Mesenchymal stem cell (in vitro differentiated cells and primary cell): ENCODE measurements around the gene ASB7.

Source experiments
- DNase-seq: peaks from one replicate; pipeline ENCODE4 v3.0.0-alpha.2; 2013
- H2AFZ ChIP-seq: one replicate; pipeline ENCODE4 v1.6.1; 2013; ENCODE audit warnings: low read depth, mild to moderate bottlenecking, control low read depth, inconsistent platforms, low read length, moderate library complexity
- H2AK5ac ChIP-seq: 2 replicates; pipeline ENCODE4 v1.6.1; 2013; ENCODE audit warnings: low read length, moderate library complexity, mild to moderate bottlenecking, inconsistent platforms; ENCODE audit not compliant: severe bottlenecking
- H2BK120ac ChIP-seq: one replicate; pipeline ENCODE4 v1.6.1; 2013; ENCODE audit warnings: low read depth, mild to moderate bottlenecking, inconsistent platforms, low read length, moderate library complexity
- H2BK12ac ChIP-seq, 2 experiments: one replicate each; pipeline ENCODE4 v1.6.1; 2013; ENCODE audit warnings: inconsistent platforms in 2 of 2, low read length in 2 of 2, mild to moderate bottlenecking in 2 of 2, moderate library complexity in 2 of 2, control low read depth in 1 of 2
- H2BK15ac ChIP-seq: one replicate; pipeline ENCODE4 v1.6.1; 2013; ENCODE audit warnings: mild to moderate bottlenecking, low read depth, inconsistent platforms; ENCODE audit not compliant: poor library complexity, severe bottlenecking
- H2BK5ac ChIP-seq: 2 replicates; pipeline ENCODE4 v1.6.1; 2013; ENCODE audit warnings: low read depth, mild to moderate bottlenecking, low read length, control low read depth, inconsistent platforms; ENCODE audit not compliant: poor library complexity, severe bottlenecking
- H3K14ac ChIP-seq, 2 experiments: one replicate each; pipeline ENCODE4 v1.6.1; 2013; ENCODE audit warnings: inconsistent platforms in 2 of 2, low read length in 2 of 2, control low read depth in 1 of 2, mild to moderate bottlenecking in 1 of 2, moderate library complexity in 1 of 2
- H3K18ac ChIP-seq, 2 experiments: one replicate each; pipeline ENCODE4 v1.6.1; 2013; ENCODE audit warnings: inconsistent platforms in 2 of 2, low read length in 2 of 2, control low read depth in 1 of 2, low read depth in 1 of 2, mild to moderate bottlenecking in 1 of 2
- H3K23ac ChIP-seq, 2 experiments: one replicate each; pipeline ENCODE4 v1.6.1; 2013; ENCODE audit warnings: inconsistent platforms in 2 of 2, low read length in 2 of 2, mild to moderate bottlenecking in 2 of 2, moderate library complexity in 2 of 2, control low read depth in 1 of 2
- H3K27ac ChIP-seq: 2 replicates; pipeline ENCODE4 v1.5.1; 2013; ENCODE audit warnings: mild to moderate bottlenecking, moderate library complexity, low read length, control low read depth, inconsistent platforms; ENCODE audit not compliant: poor library complexity, severe bottlenecking
- H3K27me3 ChIP-seq, 2 experiments: 2 replicates each; pipeline versions ENCODE4 v1.6.1 to v1.7.0; 2013; ENCODE audit warnings: low read length in 2 of 2, mild to moderate bottlenecking in 2 of 2, moderate library complexity in 2 of 2, control low read depth in 1 of 2, inconsistent platforms in 1 of 2; ENCODE audit not compliant: control insufficient read depth in 1 of 2, insufficient read depth in 1 of 2
- H3K36me3 ChIP-seq, 2 experiments: 2 replicates each; pipeline versions ENCODE4 v1.6.1 to v1.7.0; 2013; ENCODE audit warnings: low read length in 2 of 2, control low read depth in 1 of 2, inconsistent platforms in 1 of 2, low read depth in 1 of 2, mild to moderate bottlenecking in 1 of 2; ENCODE audit not compliant: insufficient read depth in 2 of 2, control insufficient read depth in 1 of 2
- H3K4ac ChIP-seq, 2 experiments: one replicate each; pipeline ENCODE4 v1.6.1; 2013; ENCODE audit warnings: inconsistent platforms in 2 of 2, low read length in 2 of 2, mild to moderate bottlenecking in 2 of 2, moderate library complexity in 2 of 2, control low read depth in 1 of 2, low read depth in 1 of 2
- H3K4me1 ChIP-seq: 2 replicates; pipeline ENCODE4 v1.6.1; 2013; ENCODE audit warnings: low read depth, low read length, control low read depth; ENCODE audit not compliant: control insufficient read depth, insufficient read depth
- H3K4me2 ChIP-seq: 2 replicates; pipeline ENCODE4 v1.6.1; 2013; ENCODE audit warnings: low read length, mild to moderate bottlenecking, inconsistent platforms; ENCODE audit not compliant: poor library complexity, severe bottlenecking
- H3K4me3 ChIP-seq, 2 experiments: 2 replicates each; pipeline versions ENCODE4 v1.5.1 to v1.7.0; 2013; ENCODE audit warnings: low read length in 2 of 2, mild to moderate bottlenecking in 2 of 2, control low read depth in 1 of 2, low read depth in 1 of 2; ENCODE audit not compliant: insufficient read depth in 1 of 2
- H3K79me1 ChIP-seq: replicated peaks from 2 replicates; pipeline ENCODE4 v1.6.1; 2013; ENCODE audit warnings: mild to moderate bottlenecking, control low read depth, low read length, inconsistent platforms; ENCODE audit not compliant: poor library complexity, severe bottlenecking
- H3K9ac ChIP-seq: 2 replicates; pipeline ENCODE4 v1.7.0; 2013; ENCODE audit warnings: mild to moderate bottlenecking, low read length, moderate library complexity
- H3K9me3 ChIP-seq: 2 replicates; pipeline ENCODE4 v1.7.0; 2013; ENCODE audit warnings: mild to moderate bottlenecking, low read length; ENCODE audit not compliant: control insufficient read depth
- H4K8ac ChIP-seq: one replicate; pipeline ENCODE4 v1.6.1; 2013; ENCODE audit warnings: inconsistent platforms, mild to moderate bottlenecking, low read length, moderate library complexity
- H4K91ac ChIP-seq: one replicate; pipeline ENCODE4 v1.6.1; 2013; ENCODE audit warnings: mild to moderate bottlenecking, low read length, inconsistent platforms
- WGBS: methylation state at CpG from one replicate; pipeline ENCODE4 v1.1.7; 2013; ENCODE audit warnings: mixed read lengths; 5-methylcytosine and 5-hydroxymethylcytosine counted together

Gene ASB7

GRCh38 chr15:100596792-100597191 is 5.6 kb upstream of the ASB7 start:
- H2BK12ac ChIP-seq = no peak overlapping the region
- H3K4me1 ChIP-seq = peaks cover 5% of the 10 kb centered on the region
- no peak overlapping the region for H3K4me2 ChIP-seq
- H4K8ac ChIP-seq = no peak overlapping the region
- no peak overlapping the region for H2BK5ac ChIP-seq
- no peak overlapping the region for H3K4ac ChIP-seq
- H3K4me3 ChIP-seq = peak overlapping the region in 1 of 2 experiments; percentile 30
- no peak overlapping the region for H2BK15ac ChIP-seq
- no peak overlapping the region for H3K27ac ChIP-seq
- H3K23ac ChIP-seq = no peak overlapping the region
- no peak overlapping the region for H3K14ac ChIP-seq
- H2AK5ac ChIP-seq = no peak overlapping the region
- H4K91ac ChIP-seq = no peak overlapping the region
- peaks cover 2% of the 10 kb centered on the region for H3K9me3 ChIP-seq
- H3K79me1 ChIP-seq = peaks cover 37% of the 10 kb centered on the region
- H3K36me3 ChIP-seq = no peaks in the 10 kb centered on the region
- H3K27me3 ChIP-seq = no peaks in the 10 kb centered on the region
- WGBS = 96% methylated on average over 7 of the region's 7 CpGs
- no peak overlapping the region for H2BK120ac ChIP-seq
- no peak overlapping the region for H3K18ac ChIP-seq
- DNase-seq = no peak
- no peak overlapping the region for H2AFZ ChIP-seq
- peak overlapping the region; percentile 26 for H3K9ac ChIP-seq

GRCh38 chr15:100597862-100598261 is 4.5 kb upstream of the ASB7 start:
- Histone ChIP-seq H3K9ac (no peak overlapping the region), H3K23ac (no peak overlapping the region), H3K27me3 (no peaks in the 10 kb centered on the region), H3K18ac (no peak overlapping the region), H3K4me1 (peaks cover 5% of the 10 kb centered on the region), H2AFZ (no peak overlapping the region), H3K4ac (no peak overlapping the region), H2AK5ac (no peak overlapping the region), H2BK5ac (no peak overlapping the region), H3K36me3 (no peaks in the 10 kb centered on the region), H2BK15ac (no peak overlapping the region), H3K4me2 (no peak overlapping the region), H4K8ac (no peak overlapping the region), H2BK12ac (no peak overlapping the region), H4K91ac (no peak overlapping the region), H3K14ac (no peak overlapping the region), H3K9me3 (no peaks in the 10 kb centered on the region), H3K4me3 (no peak overlapping the region), H3K27ac (no peak overlapping the region), H2BK120ac (no peak overlapping the region), H3K79me1 (peaks cover 32% of the 10 kb centered on the region)
- 100% methylated on average over 2 of the region's 3 CpGs for WGBS
- no peak for DNase-seq

DNA sequence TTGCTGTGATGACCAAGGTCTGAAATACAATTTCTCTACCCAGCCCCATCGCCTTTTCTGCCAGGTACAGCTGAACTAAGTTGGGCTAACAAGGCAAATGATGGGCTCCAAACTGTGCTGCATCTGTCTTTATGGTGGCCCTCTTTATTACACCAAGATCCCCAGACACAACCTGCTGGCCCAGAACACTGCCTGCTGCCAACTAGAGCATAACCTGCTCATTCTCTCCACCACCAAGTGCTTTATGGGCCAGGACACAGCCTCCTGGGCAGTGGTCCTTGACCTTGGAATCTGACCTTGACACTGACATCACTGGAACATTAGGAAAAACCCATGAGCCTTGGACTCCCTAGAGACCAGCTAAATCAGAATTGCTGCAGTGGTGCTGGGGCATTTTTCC is 3.7 kb upstream of the ASB7 start:
- no peaks in the 10 kb centered on the region for H3K9me3 ChIP-seq
- no peak overlapping the region for H3K14ac ChIP-seq
- peaks cover 30% of the 10 kb centered on the region for H3K79me1 ChIP-seq
- WGBS = 96% methylated on average over 1 of the region's 1 CpG
- H3K36me3 ChIP-seq = no peaks in the 10 kb centered on the region
- H3K4me3 ChIP-seq = no peak overlapping the region
- no peak overlapping the region for H3K18ac ChIP-seq
- peak overlapping the region in 1 of 2 experiments; percentile 46 for H3K23ac ChIP-seq
- no peak overlapping the region for H2BK12ac ChIP-seq
- H2BK15ac ChIP-seq = no peak overlapping the region
- no peak overlapping the region for H2AFZ ChIP-seq
- no peak overlapping the region for H2BK5ac ChIP-seq
- no peaks in the 10 kb centered on the region for H3K27me3 ChIP-seq
- no peak overlapping the region for H2AK5ac ChIP-seq
- H3K4me2 ChIP-seq = no peak overlapping the region
- no peak overlapping the region for H3K27ac ChIP-seq
- H2BK120ac ChIP-seq = no peak overlapping the region
- no peak overlapping the region for H4K91ac ChIP-seq
- no peak overlapping the region for H3K9ac ChIP-seq
- H3K4me1 ChIP-seq = peaks cover 5% of the 10 kb centered on the region
- no peak for DNase-seq
- no peak overlapping the region for H4K8ac ChIP-seq
- no peak overlapping the region for H3K4ac ChIP-seq

DNA sequence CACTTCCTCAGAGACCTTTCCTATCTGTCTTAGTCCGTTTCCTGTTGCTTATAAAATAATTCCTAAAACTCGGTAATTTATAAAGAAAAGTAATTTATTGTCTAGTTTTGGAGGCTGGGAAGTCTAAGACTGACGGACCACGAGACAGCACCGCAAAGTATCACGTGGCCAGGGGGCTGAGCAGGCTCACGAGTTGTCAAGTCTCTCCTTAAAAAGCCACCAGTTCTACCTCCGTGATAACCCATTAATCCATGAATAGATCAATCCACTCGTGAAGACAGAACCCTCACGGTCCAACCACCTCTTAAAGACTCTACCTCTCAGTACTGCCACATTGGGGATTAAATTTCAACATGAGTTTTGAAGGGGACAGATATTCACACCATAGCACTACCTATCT is 1.2 kb upstream of the ASB7 start:
- Histone ChIP-seq H3K4me1 (peaks cover 5% of the 10 kb centered on the region), H3K4ac (no peak overlapping the region), H3K14ac (no peak overlapping the region), H3K4me3 (peak overlapping the region; percentile 38 to 98), H2BK120ac (no peak overlapping the region), H4K91ac (no peak overlapping the region), H3K27ac (no peak overlapping the region), H2AK5ac (no peak overlapping the region), H2BK5ac (no peak overlapping the region), H3K23ac (no peak overlapping the region), H2BK12ac (no peak overlapping the region), H3K9me3 (no peaks in the 10 kb centered on the region), H2BK15ac (no peak overlapping the region), H3K9ac (peak overlapping the region; percentile 92), H3K79me1 (peaks cover 21% of the 10 kb centered on the region), H3K36me3 (peaks cover 0 to 18% of the 10 kb centered on the region in 2 experiments), H3K4me2 (peak overlapping the region; percentile 94), H3K18ac (no peak overlapping the region), H4K8ac (no peak overlapping the region), H2AFZ (no peak overlapping the region), H3K27me3 (no peaks in the 10 kb centered on the region)
- WGBS = 4% methylated on average over 8 of the region's 10 CpGs
- DNase-seq = peak; percentile 47
